H1 (cell line): ENCODE measurements around the gene GABRG3. TPM values are rescaled to one million over a fixed set of nuclear protein-coding genes. Genes with fewer than 3 reads are reported as not detected.

Experiments used
- CTCF ChIA-PET: fragments of 300-600 bp; sonication (Branson Sonifier 250); formaldehyde crosslinking; loops from one replicate; lab custom pipeline; 2021; ENCODE audit not compliant: partially characterized antibody; lab: Charles Lee
- POLR2A ChIA-PET: fragments of 300-600 bp; sonication (Branson Sonifier 250); formaldehyde crosslinking; loops from one replicate; lab custom pipeline; 2021; ENCODE audit warnings: inconsistent platforms; ENCODE audit not compliant: partially characterized antibody; lab: Charles Lee
- DNase-seq, 2 experiments: peaks; one replicate each; pipeline versions ENCODE4 v3.0.0 to v3.0.0-alpha.2; 2010 to 2022; ENCODE audit warnings: low spot score in 2 of 2, low read depth in 1 of 2, mixed read lengths in 1 of 2
- FAIRE-seq: peaks from 2 replicates; lab custom pipeline; 2011; peaks lifted over from hg19 to GRCh38; lab: Jason Lieb, UNC
- H2AFZ ChIP-seq: 2 replicates; pipeline ENCODE4 v1.8.1; 2012; ENCODE audit warnings: low read length, inconsistent platforms
- H2AK5ac ChIP-seq: 2 replicates; pipeline ENCODE4 v1.6.1; 2013; ENCODE audit warnings: low read depth, low read length
- H2BK120ac ChIP-seq: replicated peaks from 2 replicates; pipeline ENCODE3; 2013; ENCODE audit warnings: low read depth, low read length, inconsistent platforms
- H2BK12ac ChIP-seq: 2 replicates; pipeline ENCODE4 v1.6.1; 2013; ENCODE audit warnings: low read depth, low read length
- H2BK15ac ChIP-seq: 2 replicates; pipeline ENCODE4 v1.6.1; 2013; ENCODE audit warnings: low read length
- H2BK20ac ChIP-seq: 2 replicates; pipeline ENCODE4 v1.6.1; 2013; ENCODE audit warnings: low read length
- H2BK5ac ChIP-seq: 2 replicates; pipeline ENCODE4 v1.6.1; 2013; ENCODE audit warnings: low read depth, low read length
- H3K14ac ChIP-seq: 2 replicates; pipeline ENCODE4 v1.6.1; 2013; ENCODE audit warnings: inconsistent platforms; ENCODE audit not compliant: insufficient read length
- H3K18ac ChIP-seq: 2 replicates; pipeline ENCODE4 v1.6.1; 2013; ENCODE audit warnings: low read length; ENCODE audit errors: extremely low read depth
- H3K23ac ChIP-seq: 2 replicates; pipeline ENCODE4 v1.6.1; 2013; ENCODE audit warnings: inconsistent platforms; ENCODE audit not compliant: insufficient read length
- H3K23me2 ChIP-seq: 2 replicates; pipeline ENCODE4 v1.6.1; 2013; ENCODE audit warnings: low read depth, low read length
- H3K27ac ChIP-seq: 2 replicates; pipeline ENCODE4 v1.6.1; 2011; ENCODE audit warnings: low read depth, low read length, inconsistent platforms
- H3K27me3 ChIP-seq, 4 experiments: replicated peaks in 1 of 4; 1 replicate in 1 of 4; 2 replicates in 3 of 4; pipeline versions ENCODE4 v1.6.1 to v1.8.1; 2011 to 2013; ENCODE audit warnings: low read length in 3 of 4, mild to moderate bottlenecking in 3 of 4, inconsistent platforms in 2 of 4, mixed read lengths in 2 of 4, moderate library complexity in 1 of 4; ENCODE audit not compliant: control insufficient read depth in 3 of 4, insufficient read depth in 3 of 4; ENCODE audit errors: extremely low read depth in 1 of 4
- H3K36me3 ChIP-seq, 4 experiments: 2 replicates each; pipeline versions ENCODE4 v1.6.1 to v1.8.1; 2011 to 2013; ENCODE audit warnings: mild to moderate bottlenecking in 4 of 4, low read length in 3 of 4, moderate library complexity in 2 of 4, control low read depth in 1 of 4, inconsistent platforms in 1 of 4; ENCODE audit not compliant: insufficient read depth in 4 of 4, control insufficient read depth in 2 of 4
- H3K4ac ChIP-seq: replicated peaks from 2 replicates; pipeline ENCODE3; 2013; ENCODE audit warnings: low read length, low read depth, mixed read lengths, inconsistent platforms; ENCODE audit not compliant: insufficient read length
- H3K4me1 ChIP-seq, 4 experiments: replicated peaks in 1 of 4; 1 replicate in 1 of 4; 2 replicates in 3 of 4; pipeline versions ENCODE4 v1.6.1 to v1.8.1; 2011 to 2013; ENCODE audit warnings: low read length in 3 of 4, inconsistent platforms in 2 of 4, mixed read lengths in 1 of 4; ENCODE audit not compliant: insufficient read depth in 4 of 4, control insufficient read depth in 3 of 4
- H3K4me2 ChIP-seq, 2 experiments: 2 replicates each; pipeline versions ENCODE4 v1.6.1 to v1.8.1; 2011 to 2013; ENCODE audit warnings: low read depth in 2 of 2, low read length in 2 of 2, control low read depth in 1 of 2, inconsistent platforms in 1 of 2, mild to moderate bottlenecking in 1 of 2; ENCODE audit not compliant: insufficient read depth in 1 of 2
- H3K4me3 ChIP-seq, 4 experiments: fragments of 200-600, 300-600 bp in 1 of 4; sonication (generic), shearing (Covaris generic), sonication (Bioruptor Twin) in 1 of 4; 2 replicates each; pipeline versions ENCODE4 v1.5.1 to v1.8.1; 2011 to 2016; ENCODE audit warnings: low read length in 4 of 4, low read depth in 3 of 4, control low read depth in 2 of 4, inconsistent platforms in 2 of 4, mild to moderate bottlenecking in 2 of 4, mixed read lengths in 1 of 4, moderate library complexity in 1 of 4; ENCODE audit not compliant: insufficient read depth in 2 of 4; ENCODE audit errors: extremely low read depth in 1 of 4
- H3K56ac ChIP-seq: replicated peaks from 2 replicates; pipeline ENCODE3; 2013; ENCODE audit warnings: low read depth, mild to moderate bottlenecking, mixed read lengths, low read length, inconsistent platforms; ENCODE audit not compliant: insufficient read length
- H3K79me1 ChIP-seq: 2 replicates; pipeline ENCODE4 v1.6.1; 2013; ENCODE audit warnings: low read depth, low read length, control low read depth
- H3K79me2 ChIP-seq, 2 experiments: 2 replicates each; pipeline versions ENCODE4 v1.6.1 to v1.8.1; 2012 to 2013; ENCODE audit warnings: low read length in 2 of 2, mild to moderate bottlenecking in 2 of 2, inconsistent platforms in 1 of 2; ENCODE audit not compliant: insufficient read depth in 2 of 2, control insufficient read depth in 1 of 2
- H3K9ac ChIP-seq, 4 experiments: replicated peaks in 1 of 4; 1 replicate in 1 of 4; 2 replicates in 3 of 4; pipeline versions ENCODE4 v1.6.1 to v1.8.1; 2011 to 2013; ENCODE audit warnings: low read depth in 3 of 4, low read length in 3 of 4, control low read depth in 2 of 4, mild to moderate bottlenecking in 2 of 4, moderate library complexity in 2 of 4, inconsistent platforms in 1 of 4; ENCODE audit errors: extremely low read depth in 1 of 4
- H3K9me3 ChIP-seq, 2 experiments: 2 replicates each; pipeline versions ENCODE4 v1.6.1 to v1.8.1; 2012 to 2013; ENCODE audit warnings: mild to moderate bottlenecking in 2 of 2, moderate library complexity in 2 of 2, control low read depth in 1 of 2, inconsistent platforms in 1 of 2, low read depth in 1 of 2, low read length in 1 of 2, mixed read lengths in 1 of 2; ENCODE audit not compliant: insufficient read depth in 2 of 2
- H4K20me1 ChIP-seq, 2 experiments: replicated peaks in 1 of 2; 2 replicates each; pipeline versions ENCODE3 to v1.8.1; 2011 to 2013; ENCODE audit warnings: inconsistent platforms in 2 of 2, low read length in 2 of 2, mild to moderate bottlenecking in 1 of 2; ENCODE audit not compliant: insufficient read depth in 2 of 2, control insufficient read depth in 1 of 2
- H4K5ac ChIP-seq: 2 replicates; pipeline ENCODE4 v1.6.1; 2013; ENCODE audit warnings: low read length, low read depth, mixed read lengths, inconsistent platforms; ENCODE audit not compliant: insufficient read length
- H4K8ac ChIP-seq: 2 replicates; pipeline ENCODE4 v1.8.0; 2013; ENCODE audit warnings: mild to moderate bottlenecking, moderate library complexity, low read length, inconsistent platforms; ENCODE audit not compliant: insufficient read depth; ENCODE audit errors: extremely low read depth
- H4K91ac ChIP-seq: replicated peaks from 2 replicates; pipeline ENCODE3; 2013; ENCODE audit warnings: low read length, mixed read lengths, inconsistent platforms; ENCODE audit not compliant: insufficient read length
- KDM1A ChIP-seq: fragments of 200-600, 300-600 bp; sonication (generic); IDR thresholded peaks from 2 replicates; pipeline ENCODE4 v1.7.1; 2016; ENCODE audit warnings: mild to moderate bottlenecking, low read length, borderline replicate concordance
- NANOG ChIP-seq: IDR thresholded peaks from 2 replicates; pipeline ENCODE4 v1.6.1; 2011; ENCODE audit warnings: low read length, low read depth, mild to moderate bottlenecking, inconsistent platforms; ENCODE audit not compliant: insufficient read depth, poor library complexity, severe bottlenecking
- RAD21 ChIP-seq, 2 experiments: IDR thresholded peaks in 1 of 2; conservative IDR thresholded peaks in 1 of 2; 2 replicates each; pipeline ENCODE4 v1.6.1; 2011; ENCODE audit warnings: low read depth in 2 of 2, low read length in 2 of 2, improper control_type of control experiment in 1 of 2, inconsistent platforms in 1 of 2, mild to moderate bottlenecking in 1 of 2, moderate library complexity in 1 of 2
- SAP30 ChIP-seq: fragments of 300-600 bp; sonication (generic); IDR thresholded peaks from 2 replicates; pipeline ENCODE4 v1.7.1; 2012; ENCODE audit warnings: low read length, moderate library complexity, mild to moderate bottlenecking, inconsistent platforms; ENCODE audit not compliant: insufficient read depth, insufficient replicate concordance
- SIX5 ChIP-seq: IDR thresholded peaks from 2 replicates; pipeline ENCODE4 v1.6.1; 2011; ENCODE audit warnings: mild to moderate bottlenecking, low read depth, low read length
- TBP ChIP-seq: IDR thresholded peaks from 2 replicates; pipeline ENCODE4 v1.6.1; 2011; ENCODE audit warnings: low read depth, low read length, improper control_type of control experiment
- WGBS, 2 experiments: shearing (Covaris generic) in 1 of 2; methylation state at CpG; one replicate each; pipeline versions ENCODE4 v1.1.6 to v1.1.7; 2013 to 2015; ENCODE audit warnings: low lambda C conversion rate in 2 of 2, mixed read lengths in 2 of 2, inconsistent platforms in 1 of 2, low coverage in 1 of 2, missing lambda C conversion rate in 1 of 2; ENCODE audit not compliant: insufficient replicate concordance in 2 of 2, insufficient coverage in 1 of 2, insufficient read length in 1 of 2; ENCODE audit errors: extremely low coverage in 1 of 2, missing lambda C conversion rate in 1 of 2; 5-methylcytosine and 5-hydroxymethylcytosine counted together
- polyA plus RNA-seq, 7 experiments: library from polyadenylated mRNA; depleted of rRNA in 3 of 7; stranded (reverse) in 5 of 7; unstranded in 2 of 7; fragments of >200 nt in 5 of 7; fragments of 200-250 nt in 2 of 7; gene quantifications; 1 replicate in 5 of 7; 2 replicates in 1 of 7; 4 replicates in 1 of 7; pipeline versions ENCODE4 v1.2.1 to v1.2.3, GENCODE V29; 2011 to 2013; ENCODE audit warnings: missing spikeins in 2 of 7, mixed read lengths in 2 of 7
- total RNA-seq: library from RNA; stranded (reverse); fragmentation: NEBNext Ultra II Directional; extraction: Animal tissue kit (Norgen Biotek cat#: 25700); gene quantifications from 2 replicates; pipeline ENCODE4 v1.2.1, GENCODE V29; 2021

The GABRG3 gene
- total and polyA plus RNA-seq, 2 of the 8 experiments (the other 6 are each of a cell fraction or from before 2014, with no cell fraction given): 0.17 to 0.80 TPM

DNA sequence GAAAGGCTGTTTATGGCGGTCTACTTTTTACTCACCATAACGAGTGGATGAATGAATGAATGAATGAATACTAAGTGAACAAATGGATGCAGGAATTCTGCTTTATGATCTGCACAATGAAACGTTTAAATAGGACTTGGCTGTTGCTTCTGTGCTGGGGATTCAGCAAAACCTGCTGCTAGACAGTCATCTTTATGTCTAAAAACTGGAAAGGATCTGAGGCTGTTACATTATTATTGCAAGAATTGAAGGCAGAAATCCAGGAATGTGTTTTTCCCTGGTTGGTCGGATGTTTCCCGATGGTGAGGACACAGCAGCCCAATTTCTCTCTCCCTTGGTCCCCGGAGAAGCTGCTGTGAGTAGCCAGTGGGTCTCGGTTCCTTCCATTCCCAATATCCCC is 94.2 kb downstream of the GABRG3 start:
- no peak overlapping the region for H2BK120ac ChIP-seq
- H2BK15ac ChIP-seq: no peak overlapping the region
- H3K4me1 ChIP-seq: no peaks in the 10 kb centered on the region
- no peaks in the 10 kb centered on the region for H3K79me1 ChIP-seq
- WGBS, 2 experiments: 92% methylated on average over 7 of the region's 7 CpGs; no CpG with 5 or more reads in 1 of the 2 experiments
- H2BK5ac ChIP-seq: no peak overlapping the region
- H2BK20ac ChIP-seq: no peak overlapping the region
- FAIRE-seq (no peak), DNase-seq (no peak)
- no peak overlapping the region for H3K4ac ChIP-seq
- ChIA-PET CTCF (interaction anchor here (1.3 to 1.5 kb wide), 4 partner anchors 15 to 294 kb away, joined by 3 to 4 read pairs (median 4); no protein-coding TSS in a partner anchor), POLR2A (no interaction called here)
- no peaks in the 10 kb centered on the region for H3K27me3 ChIP-seq
- H2BK12ac ChIP-seq: no peak overlapping the region
- no peak overlapping the region for H2AK5ac ChIP-seq
- H3K4me3 ChIP-seq: no peak overlapping the region
- H3K23ac ChIP-seq: no peak overlapping the region
- no peak overlapping the region for H3K9ac ChIP-seq
- H4K8ac ChIP-seq: no peak overlapping the region
- no peak overlapping the region for H3K4me2 ChIP-seq
- H3K9me3 ChIP-seq: peaks cover 7 to 11% of the 10 kb centered on the region in 2 experiments; a peak in 3 of 4 replicates
- no peak overlapping the region for H4K5ac ChIP-seq
- TF ChIP-seq NANOG: no peak
- TF ChIP-seq SIX5: no peak
- TF ChIP-seq RAD21 (IDR thresholded peaks at IDR 0.05 in 1 of 2, conservative IDR thresholded peaks at IDR 0.05 in 1 of 2; ENCODE audit: low read depth in 2 of 2, low read length in 2 of 2): no peak
- no peak for TF ChIP-seq SAP30
- no peak for TF ChIP-seq TBP
- TF ChIP-seq KDM1A: no peak
- TF ChIP-seq, all 59 proteins: peak for 0
- H3K56ac ChIP-seq: no peak overlapping the region
- no peak overlapping the region for H3K18ac ChIP-seq
- H3K36me3 ChIP-seq: no peaks in the 10 kb centered on the region
- H2AFZ ChIP-seq: no peak overlapping the region
- H4K91ac ChIP-seq: no peak overlapping the region
- H3K14ac ChIP-seq: no peak overlapping the region
- no peaks in the 10 kb centered on the region for H3K23me2 ChIP-seq
- no peak overlapping the region for H3K27ac ChIP-seq
- no peaks in the 10 kb centered on the region for H4K20me1 ChIP-seq
- no peaks in the 10 kb centered on the region for H3K79me2 ChIP-seq
